ENCODE data around the gene VDR.

The VDR gene

GRCh38 chr12:47834199-47834903 lies 70.4 kb downstream of the VDR start:
- in situ Hi-C loops (cut with MboI; ENCODE audit: low sequenced_read_pairs) = no loop called here

DNA sequence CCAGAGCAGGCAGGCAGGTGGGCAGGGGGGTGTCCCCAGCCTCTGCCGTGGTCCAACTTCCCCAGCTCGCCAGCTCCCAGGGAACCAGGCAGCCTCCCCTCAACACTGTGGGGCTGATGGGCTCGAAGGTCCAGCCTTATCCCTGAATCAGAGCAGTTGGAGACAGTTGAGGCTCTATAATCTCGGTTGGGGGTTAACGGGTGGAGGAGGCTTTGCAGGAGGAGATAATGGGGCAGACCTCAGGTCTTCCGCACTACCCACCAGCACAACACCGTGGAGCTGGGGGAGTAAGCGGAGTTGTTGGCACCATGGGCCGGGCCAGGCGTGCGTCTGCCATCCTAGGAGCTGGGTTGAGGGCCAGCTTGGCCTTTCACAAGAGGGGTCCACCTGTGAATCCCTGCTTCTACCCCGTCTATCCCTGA lies 71.2 kb downstream of the VDR start:
- in situ Hi-C loops (cut with MboI; ENCODE audit: low sequenced_read_pairs) = no loop called here

DNA sequence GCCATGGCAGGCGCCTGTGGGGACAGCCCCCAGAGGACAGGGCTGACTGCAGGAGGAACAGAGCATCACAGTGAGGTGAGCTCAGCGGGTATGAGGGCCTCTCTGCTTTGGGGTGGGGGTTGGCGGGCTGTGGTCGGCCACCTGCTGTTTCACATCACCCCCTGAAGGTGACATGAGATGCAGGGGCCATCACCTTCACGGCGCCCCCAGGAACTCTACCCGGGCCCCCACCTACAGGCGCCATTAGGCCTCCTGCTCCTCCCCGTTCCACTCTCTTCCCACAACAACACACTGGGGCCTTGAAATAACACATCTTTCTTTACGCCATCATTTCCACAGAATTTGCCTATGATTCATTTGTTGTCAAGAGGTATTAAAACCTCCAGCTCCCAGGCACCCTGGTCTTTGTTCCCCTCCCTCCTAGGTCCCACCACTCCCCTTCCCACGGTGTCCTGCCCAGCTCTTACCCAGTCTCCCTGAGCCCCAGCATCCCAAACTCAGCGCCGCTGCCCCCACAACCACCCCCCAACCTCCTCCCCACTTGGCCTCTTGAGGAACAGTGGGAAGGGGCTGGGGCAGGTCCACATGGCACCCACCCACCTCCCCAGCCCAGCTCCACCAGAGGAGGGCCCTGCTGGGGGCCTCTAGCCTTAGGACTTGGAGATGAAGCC lies 72.4 kb downstream of the VDR start:
- in situ Hi-C loops (cut with MboI; ENCODE audit: low sequenced_read_pairs) = no loop called here

GRCh38 chr12:47829584-47829983 lies 75.2 kb downstream of the VDR start:
- in situ Hi-C loops (cut with MboI; ENCODE audit: low sequenced_read_pairs) = no loop called here

DNA sequence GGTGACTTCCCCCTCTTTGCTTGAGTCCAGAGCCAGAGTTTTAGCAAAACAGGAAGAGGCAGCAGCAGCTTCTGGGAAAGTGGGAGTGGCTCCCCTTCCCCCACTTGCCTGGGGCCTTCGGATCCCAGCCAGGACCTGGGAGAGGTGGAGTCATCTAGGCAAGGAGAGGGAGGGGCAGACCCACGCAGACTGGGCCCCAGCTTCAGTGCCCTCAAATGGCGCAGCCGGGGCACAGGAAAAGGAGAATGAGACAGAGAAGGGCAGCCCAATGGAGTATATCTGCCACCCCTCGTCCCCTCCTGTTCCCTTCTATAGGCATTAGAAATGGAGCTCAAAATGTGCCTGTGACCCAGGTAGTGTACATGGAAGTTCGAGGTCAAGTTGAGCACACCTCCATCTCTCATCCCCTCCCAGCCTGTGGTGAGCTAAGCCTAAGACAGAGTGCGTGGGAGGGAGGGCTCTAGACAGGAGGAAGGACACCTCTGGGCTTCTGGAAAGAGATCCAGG lies 75.8 kb downstream of the VDR start:
- in situ Hi-C loops (cut with MboI; ENCODE audit: low sequenced_read_pairs) = no loop called here

DNA sequence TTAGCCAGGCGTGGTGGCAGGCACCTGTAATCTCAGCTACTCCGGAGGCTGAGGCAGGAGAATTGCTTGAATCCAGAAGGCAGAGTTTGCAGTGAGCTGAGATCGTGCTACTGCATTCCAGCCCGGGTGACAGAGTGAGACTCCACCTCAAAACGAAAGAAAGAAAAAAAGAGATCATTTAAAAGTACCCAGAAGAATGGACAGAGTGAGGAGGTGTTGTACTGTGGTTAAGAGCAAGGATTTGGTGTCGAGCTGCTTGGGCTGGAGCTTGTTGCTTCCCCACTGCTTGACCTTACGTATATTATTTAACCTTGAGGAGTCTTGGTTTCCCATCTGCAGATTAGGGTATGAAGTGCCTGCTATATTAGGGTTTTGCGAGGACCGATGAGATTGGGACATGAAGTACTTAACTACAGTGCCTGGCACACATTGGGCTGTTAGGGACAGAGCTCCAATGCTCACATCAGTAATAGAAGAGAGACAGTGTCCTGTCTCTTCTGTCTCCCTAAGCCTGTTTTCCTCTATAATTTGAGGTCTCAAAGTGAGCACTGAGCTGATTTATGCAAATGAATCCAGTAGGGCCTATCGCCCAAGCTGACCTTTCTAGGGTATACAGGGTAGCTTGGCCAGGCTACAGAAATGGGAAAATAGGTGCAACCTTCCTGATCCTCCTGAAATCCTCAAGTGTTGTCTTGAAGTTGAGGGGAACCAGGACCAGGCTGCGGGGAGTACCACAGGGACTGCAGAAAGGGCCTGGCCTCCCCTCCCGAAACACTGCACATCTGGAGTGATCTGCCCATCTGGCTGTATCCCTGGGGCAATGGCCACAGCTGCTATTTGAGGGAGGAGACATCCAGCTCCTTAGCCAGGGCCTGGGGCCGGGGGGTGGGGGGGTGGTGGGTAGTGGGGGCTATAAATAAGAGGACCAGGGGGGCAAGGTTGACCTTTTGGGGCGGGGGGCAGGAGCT lies 76.5 kb downstream of the VDR start:
- in situ Hi-C loops (cut with MboI; ENCODE audit: low sequenced_read_pairs) = no loop called here

DNA sequence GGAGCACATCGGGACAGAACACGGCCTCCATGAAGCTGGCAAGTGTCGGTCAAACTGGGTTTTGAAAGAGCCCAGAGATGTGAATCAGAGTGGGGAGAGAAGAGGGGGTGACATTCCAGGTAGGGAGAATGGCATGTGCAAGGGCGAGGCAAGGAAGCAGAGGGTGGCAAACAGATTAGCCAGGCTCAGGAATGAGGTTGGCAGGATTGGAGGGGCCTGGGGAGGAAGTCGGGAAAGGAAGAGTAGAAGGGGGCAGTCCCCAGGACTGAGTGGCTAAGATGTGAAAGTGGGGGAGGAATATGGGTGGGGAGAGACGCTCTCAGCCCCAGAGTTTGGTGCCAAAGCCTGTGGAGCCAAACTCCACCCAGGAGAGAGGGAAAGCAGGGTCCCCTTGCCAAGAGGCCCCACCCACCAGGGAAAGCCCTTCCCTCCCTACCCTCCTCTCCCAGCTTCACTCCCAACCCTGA lies 79.6 kb downstream of the VDR start:
- in situ Hi-C loops (cut with MboI; ENCODE audit: low sequenced_read_pairs) = no loop called here

DNA sequence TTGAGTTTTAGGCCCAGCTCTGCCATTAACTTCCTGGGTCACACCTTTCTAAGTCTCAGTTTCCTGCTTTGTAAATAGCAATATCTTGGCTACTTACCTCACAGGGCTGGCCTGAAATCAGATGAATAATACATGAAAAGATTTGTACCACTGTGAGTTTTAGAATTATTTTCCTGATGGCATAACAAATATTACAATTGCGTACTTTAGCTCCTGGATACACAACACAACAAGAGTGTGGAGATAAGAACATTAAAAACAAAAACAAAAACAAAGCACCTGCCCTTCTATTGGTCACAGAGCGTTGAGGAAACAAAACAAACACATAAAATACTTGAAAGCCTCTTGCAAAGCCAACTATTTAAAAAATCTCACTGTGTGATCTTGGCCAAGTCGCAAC lies 80.2 kb downstream of the VDR start:
- in situ Hi-C loops (cut with MboI; ENCODE audit: low sequenced_read_pairs) = no loop called here

GRCh38 chr12:47824198-47824597 lies 80.6 kb downstream of the VDR start:
- in situ Hi-C loops (cut with MboI; ENCODE audit: low sequenced_read_pairs) = no loop called here

- in situ Hi-C loops (cut with MboI; ENCODE audit: low sequenced_read_pairs) = no loop called here
Observed at GRCh38 chr12:47823422-47824086, 81.2 kb downstream of the VDR start.

- in situ Hi-C loops (cut with MboI; ENCODE audit: low sequenced_read_pairs) = no loop called here
Observed at GRCh38 chr12:47822863-47823262, 81.9 kb downstream of the VDR start.

- in situ Hi-C loops (cut with MboI; ENCODE audit: low sequenced_read_pairs) = no loop called here
Observed at GRCh38 chr12:47822401-47822800, 82.4 kb downstream of the VDR start.

DNA sequence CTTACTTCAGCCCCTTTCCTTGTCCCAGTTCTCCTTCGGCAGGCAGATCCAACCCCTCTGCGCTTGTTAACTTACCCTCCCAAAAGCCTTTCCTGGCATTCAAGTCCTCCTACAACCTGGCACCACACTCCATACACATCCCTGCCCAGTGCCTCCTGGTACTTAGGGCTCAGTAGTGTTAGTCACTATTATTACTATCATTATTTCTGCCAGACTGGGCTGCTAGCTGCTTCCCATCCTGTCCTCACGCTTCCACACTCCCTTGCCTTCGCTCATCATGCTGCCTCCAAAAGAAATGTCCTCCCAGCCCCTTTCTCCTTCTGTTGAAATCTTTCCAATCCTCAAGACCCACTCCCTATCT lies 83.5 kb downstream of the VDR start:
- in situ Hi-C loops (cut with MboI; ENCODE audit: low sequenced_read_pairs) = no loop called here

GRCh38 chr12:47820631-47821345 lies 84.0 kb downstream of the VDR start:
- in situ Hi-C loops (cut with MboI; ENCODE audit: low sequenced_read_pairs) = no loop called here

DNA sequence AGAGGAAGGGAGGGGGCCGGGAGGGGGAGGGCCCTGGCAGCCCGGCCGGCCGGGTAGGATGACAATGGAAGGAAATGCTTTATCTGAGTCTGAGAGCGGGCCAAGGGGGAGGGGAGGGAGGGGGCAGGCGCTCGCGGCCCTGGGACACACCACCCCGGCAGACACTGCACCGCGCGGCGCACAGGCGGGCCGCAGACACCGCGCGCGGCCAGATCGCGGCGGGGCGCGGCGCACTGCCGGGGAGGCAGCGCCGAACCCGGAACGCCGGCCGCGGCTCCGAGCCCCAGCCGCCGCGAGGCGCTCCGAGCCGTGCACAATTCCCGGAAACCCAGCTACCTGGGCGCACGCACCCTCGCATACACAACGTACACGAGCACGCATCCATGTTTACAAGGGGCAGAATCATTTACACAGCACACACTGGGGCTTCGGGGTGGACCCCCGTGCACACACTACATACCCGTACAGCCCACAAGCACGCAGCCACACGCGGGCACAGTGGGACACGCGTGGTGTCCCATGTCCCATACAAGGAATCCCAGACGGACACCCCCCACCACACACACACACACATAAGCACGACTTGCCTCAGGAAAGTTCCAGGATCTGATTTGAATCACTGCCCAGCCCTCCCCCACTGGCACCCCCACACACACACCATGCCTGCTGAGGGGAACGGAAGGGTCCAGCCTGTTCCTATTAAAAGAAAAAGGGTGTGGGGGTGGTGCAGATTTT lies 84.7 kb downstream of the VDR start, which contains the start of gene HDAC7:
Gene HDAC7 (minus strand): TSS at position 8 of the 735 bp plus-strand sequence. CDS start 118 bp downstream, outside the sequence.
- in situ Hi-C loops (cut with MboI; ENCODE audit: low sequenced_read_pairs) = no loop called here

DNA sequence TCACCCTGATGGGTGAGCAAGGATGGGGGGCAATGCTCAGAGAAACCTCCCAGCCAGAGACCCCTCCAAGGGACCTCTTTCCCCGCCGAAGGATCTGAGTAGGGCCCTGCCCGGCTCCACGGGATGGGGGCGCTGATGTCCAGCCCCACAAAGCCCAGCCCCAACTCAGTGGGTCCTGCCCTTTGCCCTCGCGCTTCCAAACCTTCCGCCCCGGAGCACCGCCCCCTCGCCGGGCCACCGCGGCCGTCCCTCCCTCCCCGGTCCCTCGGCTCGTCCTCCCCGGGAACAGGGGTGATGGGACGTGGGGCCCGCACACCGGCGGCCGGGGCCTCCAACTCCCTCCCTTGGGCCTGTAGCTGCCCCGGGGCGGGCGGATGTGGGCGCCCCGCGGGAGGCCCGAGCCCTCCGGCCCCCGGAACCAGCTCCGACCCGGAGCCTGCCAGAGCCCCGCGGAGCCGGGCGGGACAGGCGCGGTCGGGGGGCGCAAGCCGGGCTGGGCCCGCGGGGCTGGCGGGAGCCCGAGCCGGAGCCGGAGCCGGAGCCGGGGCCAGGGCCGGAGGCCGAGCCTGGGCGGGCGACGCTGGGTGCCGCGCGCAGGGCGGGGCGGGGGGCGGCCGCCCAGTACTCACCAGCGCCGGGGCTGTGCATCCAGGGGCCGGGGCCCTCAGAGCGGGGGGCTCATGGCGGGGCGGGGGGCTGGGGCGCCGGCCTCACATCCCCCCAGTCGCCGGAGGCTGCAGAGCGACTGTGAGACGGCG lies 85.5 kb downstream of the VDR start:
- in situ Hi-C loops (cut with MboI; ENCODE audit: low sequenced_read_pairs) = no loop called here

DNA sequence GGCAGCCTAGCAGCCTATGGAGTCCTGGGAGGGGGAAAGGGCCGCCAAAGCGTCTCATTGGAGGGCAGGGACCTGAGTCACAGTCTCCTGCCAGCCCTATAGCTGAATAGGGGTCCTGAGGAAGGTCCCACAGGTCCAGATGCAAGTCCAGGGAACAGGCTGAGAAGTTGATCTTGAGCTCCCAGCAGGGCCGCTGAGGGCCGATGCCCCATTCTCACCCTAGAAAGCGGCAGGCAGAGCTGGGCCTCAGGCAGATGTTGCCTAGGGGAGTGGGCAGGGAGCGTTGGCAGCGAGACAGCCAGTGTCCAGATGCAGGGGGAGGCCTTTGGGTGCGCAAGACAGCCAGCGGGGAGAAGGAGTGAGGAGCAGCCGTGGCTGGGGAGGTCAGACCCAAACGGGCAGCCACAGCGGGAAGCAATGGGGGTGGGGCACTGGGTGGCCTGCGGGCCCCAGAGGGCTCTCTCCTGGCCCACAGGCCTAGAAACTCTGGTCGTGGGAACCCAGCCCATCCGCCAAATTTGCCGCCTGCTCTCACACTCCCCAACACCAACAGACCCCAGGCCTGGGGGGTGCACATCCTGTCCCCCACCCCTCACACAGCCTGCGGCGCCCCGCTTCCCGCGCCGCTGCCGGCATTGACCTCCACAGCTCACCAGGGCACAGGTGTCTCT lies 86.2 kb downstream of the VDR start:
- in situ Hi-C loops (cut with MboI; ENCODE audit: low sequenced_read_pairs) = no loop called here

- in situ Hi-C loops (cut with MboI; ENCODE audit: low sequenced_read_pairs) = no loop called here
Observed at GRCh38 chr12:47818007-47818376, 86.8 kb downstream of the VDR start.
